Measurements from ENCODE around the gene ZNF554.

The ZNF554 gene

DNA sequence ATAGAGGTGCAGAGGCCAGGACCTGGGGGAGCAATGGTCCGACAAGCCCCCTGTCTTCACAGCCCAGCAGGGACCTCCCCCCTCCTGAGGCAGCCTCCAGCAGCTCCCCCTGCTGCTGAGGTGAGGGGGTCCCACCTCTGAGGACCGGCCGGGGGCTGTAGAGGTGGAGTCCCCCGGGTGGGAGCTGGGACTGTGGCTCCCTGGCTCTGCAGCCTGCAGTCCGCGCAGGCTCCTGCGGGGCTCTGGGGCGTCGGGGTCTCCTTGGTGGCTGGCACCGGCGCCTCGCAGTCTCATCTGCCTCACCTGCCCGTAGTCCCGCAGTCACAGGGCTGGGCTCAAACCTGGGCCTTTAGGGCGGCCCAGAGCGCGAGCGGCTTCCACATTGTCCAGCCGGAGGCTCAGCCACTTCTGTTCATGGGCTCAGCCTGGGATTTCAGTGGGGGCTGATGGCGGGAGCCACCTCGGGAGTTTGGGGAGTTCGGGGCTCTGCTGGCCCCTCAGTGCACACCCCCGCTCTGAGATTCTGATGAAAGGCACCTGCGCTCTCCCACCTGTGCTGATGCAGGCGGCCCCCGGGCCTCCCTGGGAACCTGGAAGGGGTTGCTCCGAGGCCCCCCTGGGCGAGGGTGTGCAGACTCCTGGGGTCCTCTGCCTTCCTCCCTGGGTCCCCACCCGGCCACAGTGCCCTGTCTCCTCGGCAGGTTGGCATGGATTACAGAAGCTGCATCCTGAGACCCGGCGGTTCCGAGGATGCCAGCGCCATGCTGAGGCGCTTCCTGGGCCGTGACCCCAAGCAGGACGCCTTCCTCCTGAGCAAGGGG, 7.0 kb upstream of the ZNF554 start:
- TF ChIP-seq, protein P1, sequence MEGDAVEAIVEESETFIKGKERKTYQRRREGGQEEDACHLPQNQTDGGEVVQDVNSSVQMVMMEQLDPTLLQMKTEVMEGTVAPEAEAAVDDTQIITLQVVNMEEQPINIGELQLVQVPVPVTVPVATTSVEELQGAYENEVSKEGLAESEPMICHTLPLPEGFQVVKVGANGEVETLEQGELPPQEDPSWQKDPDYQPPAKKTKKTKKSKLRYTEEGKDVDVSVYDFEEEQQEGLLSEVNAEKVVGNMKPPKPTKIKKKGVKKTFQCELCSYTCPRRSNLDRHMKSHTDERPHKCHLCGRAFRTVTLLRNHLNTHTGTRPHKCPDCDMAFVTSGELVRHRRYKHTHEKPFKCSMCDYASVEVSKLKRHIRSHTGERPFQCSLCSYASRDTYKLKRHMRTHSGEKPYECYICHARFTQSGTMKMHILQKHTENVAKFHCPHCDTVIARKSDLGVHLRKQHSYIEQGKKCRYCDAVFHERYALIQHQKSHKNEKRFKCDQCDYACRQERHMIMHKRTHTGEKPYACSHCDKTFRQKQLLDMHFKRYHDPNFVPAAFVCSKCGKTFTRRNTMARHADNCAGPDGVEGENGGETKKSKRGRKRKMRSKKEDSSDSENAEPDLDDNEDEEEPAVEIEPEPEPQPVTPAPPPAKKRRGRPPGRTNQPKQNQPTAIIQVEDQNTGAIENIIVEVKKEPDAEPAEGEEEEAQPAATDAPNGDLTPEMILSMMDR (IDR thresholded peaks at IDR 0.05; ENCODE audit: low read depth, low read length) = no peak
- Histone ChIP-seq H3K27ac (no peak overlapping the region), H3K9me3 (ENCODE audit: severe bottlenecking) (no peaks in the 10 kb centered on the region), H3K4me3 (ENCODE audit: low read depth, low read length) (no peak overlapping the region), H3K27me3 (ENCODE audit: insufficient read depth, low read depth, severe bottlenecking) (no peaks in the 10 kb centered on the region), H3K36me3 (peaks cover 63% of the 10 kb centered on the region)
- DNase-seq = no peak

DNA sequence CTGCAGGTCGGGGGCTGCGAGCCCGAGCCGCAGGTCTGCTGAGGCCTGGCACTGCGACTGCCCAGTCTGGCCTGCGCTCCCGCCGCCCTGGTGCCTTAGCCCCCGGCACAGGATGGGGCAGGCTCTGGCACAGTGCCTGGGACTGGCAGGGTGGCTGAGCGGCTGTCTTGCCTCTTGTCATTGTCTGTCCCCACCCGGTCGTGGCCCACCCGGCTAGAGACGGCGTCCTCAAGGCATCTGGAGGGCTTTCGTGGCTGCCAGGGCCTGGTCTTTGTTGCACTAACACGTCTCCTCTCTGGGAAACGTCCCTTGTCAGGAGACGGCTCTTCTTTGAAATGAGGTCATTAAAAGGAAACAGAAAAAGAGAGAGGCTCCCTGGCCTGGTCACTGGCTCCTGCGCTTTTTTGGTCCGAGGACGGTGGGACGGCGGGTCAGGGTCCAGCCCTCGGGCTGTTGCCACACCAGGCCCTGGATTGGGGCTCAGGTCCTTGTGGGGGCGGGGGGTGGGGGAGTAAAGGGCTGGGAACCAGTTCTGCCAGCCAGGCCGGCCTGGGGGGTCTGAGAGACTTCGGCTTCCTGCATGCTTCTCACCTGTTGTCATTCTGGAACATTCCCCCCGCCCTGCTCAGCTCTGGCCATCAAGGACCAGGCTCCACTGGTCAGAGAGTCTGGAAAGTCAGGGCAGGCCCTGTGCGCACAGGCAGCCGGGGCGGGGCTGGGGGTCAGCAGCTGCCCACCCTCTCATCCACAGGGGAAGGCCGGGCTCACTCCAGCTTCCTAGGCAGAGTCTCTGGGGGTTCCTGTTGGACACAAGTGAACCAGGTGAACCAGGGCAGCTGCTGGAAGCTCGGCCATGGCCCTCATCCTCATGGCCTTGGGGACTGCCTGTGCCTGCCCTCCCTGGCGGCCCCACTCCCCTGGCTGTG, 6.2 kb upstream of the ZNF554 start:
- Histone ChIP-seq H3K4me3 (ENCODE audit: low read depth, low read length) (no peak overlapping the region), H3K9me3 (ENCODE audit: severe bottlenecking) (no peaks in the 10 kb centered on the region), H3K27ac (no peak overlapping the region), H3K36me3 (peaks cover 54% of the 10 kb centered on the region), H3K27me3 (ENCODE audit: insufficient read depth, low read depth, severe bottlenecking) (no peaks in the 10 kb centered on the region)
- TF ChIP-seq, protein P1 (IDR thresholded peaks at IDR 0.05; ENCODE audit: low read depth, low read length) = no peak
- DNase-seq = no peak

DNA sequence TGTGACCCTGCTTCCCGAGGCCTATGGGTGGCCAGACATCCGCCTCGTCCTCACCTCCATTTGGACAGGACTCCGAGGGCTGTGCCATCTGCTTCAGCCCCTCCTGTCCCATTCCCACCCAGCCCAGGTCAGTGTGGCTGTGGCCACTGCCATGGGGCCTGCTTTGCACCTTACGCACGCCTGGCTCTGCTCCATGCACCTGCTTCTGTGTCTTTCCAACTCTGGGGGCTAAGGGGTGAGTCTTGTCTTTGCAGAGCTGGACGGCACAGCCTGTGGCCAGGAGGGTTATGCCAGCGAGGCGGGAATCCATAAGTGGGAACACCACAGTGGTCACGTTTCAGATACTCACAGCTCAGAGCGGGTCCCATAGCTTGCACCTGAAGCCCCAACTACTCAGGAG, 5.2 kb upstream of the ZNF554 start:
- H3K27ac ChIP-seq = no peak overlapping the region
- H3K27me3 ChIP-seq (ENCODE audit: insufficient read depth, low read depth, severe bottlenecking) = no peaks in the 10 kb centered on the region
- H3K4me3 ChIP-seq (ENCODE audit: low read depth, low read length) = no peak overlapping the region
- H3K36me3 ChIP-seq = peaks cover 45% of the 10 kb centered on the region
- H3K9me3 ChIP-seq (ENCODE audit: severe bottlenecking) = no peaks in the 10 kb centered on the region
- DNase-seq = no peak
- TF ChIP-seq, protein P1 (IDR thresholded peaks at IDR 0.05; ENCODE audit: low read depth, low read length) = no peak

DNA sequence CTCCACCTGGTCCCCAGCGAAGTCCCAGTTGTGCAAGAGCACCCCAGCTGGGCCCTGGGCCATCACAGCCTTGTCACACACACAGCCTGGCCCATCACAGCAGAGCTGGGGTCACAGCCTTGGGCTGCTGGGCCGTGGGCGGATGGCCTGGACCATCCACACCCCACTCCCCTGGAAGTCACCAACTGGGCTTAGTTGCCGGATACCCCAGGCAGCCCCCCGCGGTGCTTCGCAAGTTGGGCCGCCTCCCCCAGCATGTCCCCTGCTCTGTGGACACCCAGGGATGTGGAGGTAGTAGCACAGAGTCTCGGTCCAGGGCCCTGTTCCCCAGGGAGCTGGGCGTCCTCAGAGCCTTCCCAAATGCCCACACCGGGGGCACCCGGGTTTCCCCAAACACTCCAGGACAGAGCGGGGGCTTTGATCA, 4.5 kb upstream of the ZNF554 start:
- H3K27ac ChIP-seq = no peak overlapping the region
- H3K9me3 ChIP-seq (ENCODE audit: severe bottlenecking) = no peaks in the 10 kb centered on the region
- H3K36me3 ChIP-seq = peaks cover 38% of the 10 kb centered on the region
- no peak overlapping the region for H3K4me3 ChIP-seq (ENCODE audit: low read depth, low read length)
- H3K27me3 ChIP-seq (ENCODE audit: insufficient read depth, low read depth, severe bottlenecking) = no peaks in the 10 kb centered on the region
- TF ChIP-seq, protein P1 (IDR thresholded peaks at IDR 0.05; ENCODE audit: low read depth, low read length) = no peak
- DNase-seq = no peak

DNA sequence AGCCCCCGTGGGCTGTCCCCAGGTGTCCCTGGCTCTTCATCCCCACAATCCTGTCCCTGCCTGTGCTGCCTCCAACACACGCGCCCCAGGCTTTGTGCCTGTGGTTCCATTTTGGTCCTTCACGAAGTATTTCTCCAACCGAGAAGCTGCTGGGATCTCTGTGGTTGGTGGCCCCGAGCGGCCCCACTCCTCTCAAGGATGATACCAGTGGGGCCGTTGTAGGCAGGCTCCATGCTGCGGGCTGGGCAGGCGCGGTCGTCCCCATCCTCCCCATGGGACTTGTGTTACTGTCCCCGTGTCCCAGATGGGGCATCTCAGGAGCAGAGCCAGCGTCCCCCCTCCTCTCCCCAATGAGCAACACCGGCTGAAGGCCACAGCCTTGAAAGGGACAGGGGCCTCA, 3.7 kb upstream of the ZNF554 start:
- H3K27ac ChIP-seq = no peak overlapping the region

More for the DNA sequence above, 3.7 kb upstream of the ZNF554 start:
- peaks cover 31% of the 10 kb centered on the region for H3K36me3 ChIP-seq
- no peaks in the 10 kb centered on the region for H3K27me3 ChIP-seq (ENCODE audit: insufficient read depth, low read depth, severe bottlenecking)
- no peak overlapping the region for H3K4me3 ChIP-seq (ENCODE audit: low read depth, low read length)
- TF ChIP-seq, protein P1 (IDR thresholded peaks at IDR 0.05; ENCODE audit: low read depth, low read length) = no peak
- H3K9me3 ChIP-seq (ENCODE audit: severe bottlenecking) = no peaks in the 10 kb centered on the region
- no peak for DNase-seq
